CD4-positive, alpha-beta T cell (primary cell): ENCODE data around the gene METTL3. TPM values are rescaled to one million over a fixed set of nuclear protein-coding genes. Genes with fewer than 3 reads are reported as not detected.
A peak's percentile ranks its signal among the peaks of the same experiment; 100 is the strongest.

Experiments used
- ATAC-seq: fragments of 200-7000 bp; cut with Tn5 transposase; one replicate; pipeline ENCODE4 v1.10.0; 2022; ENCODE audit warnings: mild to moderate bottlenecking; ENCODE audit not compliant: poor library complexity
- CTCF ChIA-PET: fragments of 350-600 bp; sonication (Branson Sonifier 250); formaldehyde crosslinking; loops from one replicate; lab custom pipeline; 2021; ENCODE audit warnings: antibody characterized with exemption, inconsistent platforms; lab: Charles Lee
- POLR2A ChIA-PET: fragments of 350-600 bp; sonication (Branson Sonifier 250); formaldehyde crosslinking; loops from one replicate; lab custom pipeline; 2021; ENCODE audit warnings: antibody characterized with exemption, inconsistent platforms; lab: Charles Lee
- DNase-seq, 14 experiments: peaks; one replicate each; pipeline ENCODE4 v3.0.0-alpha.2; 2013 to 2020; ENCODE audit warnings: mixed read lengths in 2 of 14
- H3K27ac ChIP-seq, 2 donors: one replicate each; pipeline versions ENCODE4 v1.5.1 to v1.7.0; 2013; ENCODE audit warnings: low read length in 2 of 2, low read depth in 1 of 2, mild to moderate bottlenecking in 1 of 2
- H3K27me3 ChIP-seq, 2 experiments: 1 replicate in 1 of 2; 2 replicates in 1 of 2; pipeline versions ENCODE4 v1.6.1 to v1.7.0; 2013; ENCODE audit warnings: low read length in 2 of 2, control low read depth in 1 of 2, mild to moderate bottlenecking in 1 of 2, moderate library complexity in 1 of 2; ENCODE audit not compliant: insufficient read depth in 2 of 2, control insufficient read depth in 1 of 2
- H3K36me3 ChIP-seq: one replicate; pipeline ENCODE4 v1.6.1; 2013; ENCODE audit warnings: low read length, control low read depth; ENCODE audit not compliant: insufficient read depth
- H3K4me1 ChIP-seq: one replicate; pipeline ENCODE4 v1.6.1; 2013; ENCODE audit warnings: low read length, control low read depth; ENCODE audit not compliant: insufficient read depth
- H3K4me3 ChIP-seq: one replicate; pipeline ENCODE4 v1.5.1; 2013; ENCODE audit warnings: mild to moderate bottlenecking, low read length, moderate library complexity
- H3K9me3 ChIP-seq, 2 experiments: 1 replicate in 1 of 2; 2 replicates in 1 of 2; pipeline versions ENCODE4 v1.6.1 to v1.7.0; 2013; ENCODE audit warnings: low read length in 2 of 2, mild to moderate bottlenecking in 2 of 2, control low read depth in 1 of 2, moderate library complexity in 1 of 2; ENCODE audit not compliant: control insufficient read depth in 1 of 2, insufficient read depth in 1 of 2
- H3K27ac Mint-ChIP-seq: one replicate; pipeline ENCODE4 v1.8.0; 2020; ENCODE audit warnings: mixed read lengths
- H3K27me3 Mint-ChIP-seq: one replicate; pipeline ENCODE4 v1.8.0; 2021; ENCODE audit warnings: mixed read lengths
- H3K36me3 Mint-ChIP-seq: one replicate; pipeline ENCODE4 v1.8.0; 2021; ENCODE audit warnings: low read depth, mixed read lengths
- H3K4me1 Mint-ChIP-seq: one replicate; pipeline ENCODE4 v1.8.0; 2021; ENCODE audit warnings: low read depth, mixed read lengths
- H3K4me3 Mint-ChIP-seq: one replicate; pipeline ENCODE4 v1.8.0; 2020; ENCODE audit warnings: mild to moderate bottlenecking, mixed read lengths
- H3K9me3 Mint-ChIP-seq: one replicate; pipeline ENCODE4 v1.8.0; 2020; ENCODE audit warnings: mixed read lengths
- intact Hi-C, 2 experiments: fragments of 100-400 bp; cut with DNase I in 1 of 2; cut with micrococcal nuclease in 1 of 2; formaldehyde crosslinking; loops; one replicate each; pipeline versions ENCODE4 v1.15.1 to v1.9.0; 2023 to 2025; cut with DNase I, micrococcal nuclease
- total RNA-seq, 174 experiments: library from RNA in 2 of 174; stranded (reverse) in 2 of 174; gene quantifications; one replicate each; pipeline ENCODE4 v1.2.3 and lab custom pipeline; 2021 to 2026
- TF ChIP-seq, protein P1 (sequence below): fragments of 200-600 bp; IDR thresholded peaks from one replicate; pipeline ENCODE4 v1.8.0; 2022; ENCODE audit warnings: antibody characterized with exemption, mild to moderate bottlenecking

The METTL3 gene
- total RNA-seq, 2 experiments from 2014 or later: 31.9 to 34.5 TPM

GRCh38 chr14:21505012-21505553 lies 6.1 kb downstream of the METTL3 start:
- TF ChIP-seq, protein P1, sequence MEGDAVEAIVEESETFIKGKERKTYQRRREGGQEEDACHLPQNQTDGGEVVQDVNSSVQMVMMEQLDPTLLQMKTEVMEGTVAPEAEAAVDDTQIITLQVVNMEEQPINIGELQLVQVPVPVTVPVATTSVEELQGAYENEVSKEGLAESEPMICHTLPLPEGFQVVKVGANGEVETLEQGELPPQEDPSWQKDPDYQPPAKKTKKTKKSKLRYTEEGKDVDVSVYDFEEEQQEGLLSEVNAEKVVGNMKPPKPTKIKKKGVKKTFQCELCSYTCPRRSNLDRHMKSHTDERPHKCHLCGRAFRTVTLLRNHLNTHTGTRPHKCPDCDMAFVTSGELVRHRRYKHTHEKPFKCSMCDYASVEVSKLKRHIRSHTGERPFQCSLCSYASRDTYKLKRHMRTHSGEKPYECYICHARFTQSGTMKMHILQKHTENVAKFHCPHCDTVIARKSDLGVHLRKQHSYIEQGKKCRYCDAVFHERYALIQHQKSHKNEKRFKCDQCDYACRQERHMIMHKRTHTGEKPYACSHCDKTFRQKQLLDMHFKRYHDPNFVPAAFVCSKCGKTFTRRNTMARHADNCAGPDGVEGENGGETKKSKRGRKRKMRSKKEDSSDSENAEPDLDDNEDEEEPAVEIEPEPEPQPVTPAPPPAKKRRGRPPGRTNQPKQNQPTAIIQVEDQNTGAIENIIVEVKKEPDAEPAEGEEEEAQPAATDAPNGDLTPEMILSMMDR: no peak
- H3K36me3 ChIP-seq: peaks cover 41% of the 10 kb centered on the region
- DNase-seq (peak in 3 of 14 experiments; percentile 26 to 48 (median 34)), ATAC-seq (no peak)
- peaks cover 22% of the 10 kb centered on the region for H3K4me1 ChIP-seq
- H3K27me3 Mint-ChIP-seq: no peaks in the 10 kb centered on the region
- H3K9me3 Mint-ChIP-seq: no peaks in the 10 kb centered on the region
- no peak overlapping the region for H3K4me3 ChIP-seq
- ChIA-PET CTCF (no interaction called here), POLR2A (no interaction called here)
- H3K9me3 ChIP-seq: no peaks in the 10 kb centered on the region
- peaks cover 65% of the 10 kb centered on the region for H3K36me3 Mint-ChIP-seq
- H3K27ac Mint-ChIP-seq: peak overlapping the region; percentile 36
- H3K27ac ChIP-seq: no peak overlapping the region
- H3K4me1 Mint-ChIP-seq: peaks cover 51% of the 10 kb centered on the region
- no peak overlapping the region for H3K4me3 Mint-ChIP-seq
- no peaks in the 10 kb centered on the region for H3K27me3 ChIP-seq
- intact Hi-C loops: no loop called here

- Histone ChIP-seq H3K4me1 (peaks cover 18% of the 10 kb centered on the region), H3K9me3 (no peaks in the 10 kb centered on the region), H3K4me3 (no peak overlapping the region), H3K36me3 (peaks cover 58% of the 10 kb centered on the region), H3K27me3 (no peaks in the 10 kb centered on the region), H3K27ac (no peak overlapping the region)
- H3K4me1 Mint-ChIP-seq: peaks cover 52% of the 10 kb centered on the region
- no peak for ATAC-seq
- no peaks in the 10 kb centered on the region for H3K9me3 Mint-ChIP-seq
- peak overlapping the region; percentile 36 for H3K27ac Mint-ChIP-seq
- CTCF ChIA-PET: no interaction called here
- TF ChIP-seq, protein P1: no peak
- POLR2A ChIA-PET: interaction anchor here (0.6 to 1.0 kb wide), 2 partner anchors 26 to 1039 kb away, joined by 3 read pairs; partner anchors contain the start of genes RAB2B and TOX4
- H3K36me3 Mint-ChIP-seq: peaks cover 77% of the 10 kb centered on the region
- no peak for DNase-seq
- intact Hi-C loops: no loop called here
- H3K27me3 Mint-ChIP-seq: no peaks in the 10 kb centered on the region
- H3K4me3 Mint-ChIP-seq: no peak overlapping the region
Observed at GRCh38 chr14:21503376-21503775, 7.8 kb downstream of the METTL3 start.

DNA sequence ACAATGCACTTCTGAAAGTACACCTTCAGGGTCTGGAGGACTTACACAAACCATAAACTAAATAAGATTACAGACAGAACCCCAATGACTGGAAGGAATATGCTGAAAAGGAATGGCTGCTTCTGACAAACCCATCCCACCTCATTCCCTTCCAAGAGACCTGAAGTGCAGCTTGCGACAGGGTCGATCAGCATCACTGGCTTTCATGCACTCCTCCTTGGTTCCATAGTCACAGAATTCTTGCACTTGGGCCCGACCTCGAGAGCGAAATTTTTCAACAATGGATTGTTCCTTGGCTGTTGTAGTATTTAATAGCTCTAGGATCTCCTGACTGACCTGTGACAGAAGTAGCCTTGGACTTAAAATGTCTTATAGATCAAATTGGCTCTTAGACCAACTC lies 9.6 kb downstream of the METTL3 start:
- ChIA-PET CTCF (interaction anchor here (0.7 to 1.3 kb wide), 2 partner anchors 46 to 1485 kb away, joined by 3 to 4 read pairs; partner anchors contain the start of gene CHD8), POLR2A (interaction anchor here (0.7 to 2.3 kb wide), 3 partner anchors 9 to 45 kb away, joined by 3 to 12 read pairs (median 6); partner anchors contain the start of genes CHD8 and METTL3)
- H3K36me3 ChIP-seq: peaks cover 69% of the 10 kb centered on the region
- H3K27ac Mint-ChIP-seq: no peak overlapping the region
- no peak overlapping the region for H3K4me3 ChIP-seq
- TF ChIP-seq, protein P1: no peak
- H3K4me3 Mint-ChIP-seq: no peak overlapping the region
- DNase-seq (no peak), ATAC-seq (no peak)
- H3K4me1 Mint-ChIP-seq: peaks cover 40% of the 10 kb centered on the region
- no peaks in the 10 kb centered on the region for H3K9me3 Mint-ChIP-seq
- no peaks in the 10 kb centered on the region for H3K27me3 Mint-ChIP-seq
- intact Hi-C loops: no loop called here
- H3K27ac ChIP-seq: no peak overlapping the region
- H3K36me3 Mint-ChIP-seq: peaks cover 81% of the 10 kb centered on the region
- H3K4me1 ChIP-seq: peaks cover 11% of the 10 kb centered on the region
- no peaks in the 10 kb centered on the region for H3K27me3 ChIP-seq
- H3K9me3 ChIP-seq: no peaks in the 10 kb centered on the region
